ENCODE measurements around the gene DYSF. TPM values are rescaled to one million over a fixed set of nuclear protein-coding genes. Genes with fewer than 3 reads are reported as not detected.

DYSF gene
- polyA plus RNA-seq, 4 donors, result 0.67 to 5.0 (median 3.2) TPM

DNA sequence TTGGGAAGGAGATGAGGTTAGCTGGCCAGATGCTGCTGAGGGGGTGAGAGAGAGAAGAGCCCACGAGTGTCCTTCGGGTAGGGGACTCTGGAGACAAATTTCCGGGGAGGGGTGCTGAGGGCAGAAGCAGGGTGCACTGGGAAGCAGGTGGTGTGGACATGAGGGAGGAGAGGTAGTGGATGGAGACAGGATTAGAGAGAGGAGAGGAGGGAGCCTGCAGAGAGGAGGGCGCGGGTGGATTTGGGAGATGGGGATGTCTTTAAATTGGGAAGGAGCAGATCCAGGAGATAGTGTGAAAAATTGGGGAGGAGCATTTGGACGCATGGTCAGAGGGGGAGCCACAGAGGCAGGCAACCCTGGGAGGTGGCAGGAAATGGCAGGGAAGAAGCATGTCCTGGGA is 154.7 kb downstream of the DYSF start:
- Histone ChIP-seq H3K9me3 (ENCODE audit: control insufficient read depth in 2 of 2, insufficient read depth in 1 of 2, low read depth in 1 of 2, low read length in 1 of 2) (no peaks in the 10 kb centered on the region), H3K4me1 (ENCODE audit: control insufficient read depth in 3 of 3, insufficient read depth in 2 of 3, low read depth in 1 of 3, low read length in 2 of 3) (no peaks in the 10 kb centered on the region), H3K27ac (ENCODE audit: low read depth in 1 of 3, low read length in 2 of 3) (no peak overlapping the region), H3K27me3 (ENCODE audit: control insufficient read depth in 3 of 3, insufficient read depth in 3 of 3, low read length in 3 of 3) (no peaks in the 10 kb centered on the region), H3K4me3 (ENCODE audit: low read depth in 1 of 3, low read length in 3 of 3) (no peak overlapping the region), H3K36me3 (ENCODE audit: control insufficient read depth in 3 of 3, insufficient read depth in 2 of 3, low read depth in 1 of 3, low read length in 3 of 3) (no peaks in the 10 kb centered on the region)
- WGBS, 3 donors, result 64 to 82% (median 75%) methylated on average over 6 of the region's 6 CpGs
- no peak for DNase-seq
- FAIRE-seq, result no peak

DNA sequence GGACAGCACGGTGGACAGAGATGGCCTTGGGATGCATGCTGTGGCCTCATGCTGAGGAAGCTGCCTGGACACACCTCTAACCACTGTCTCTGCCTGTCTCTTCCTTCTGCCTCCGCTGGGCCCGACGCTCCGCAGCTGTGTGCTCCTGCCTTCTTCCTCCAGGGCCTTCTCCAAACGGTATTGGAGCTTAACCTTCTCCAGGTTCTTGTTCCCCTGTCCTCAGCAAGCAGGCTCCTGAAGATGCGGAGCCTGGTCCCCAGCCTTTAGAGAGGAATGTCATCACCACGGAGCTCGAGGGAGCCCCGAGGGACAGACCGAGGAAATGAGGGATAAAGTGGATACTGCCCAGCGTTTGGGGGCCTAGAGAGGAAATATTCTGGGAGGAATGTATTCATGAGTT is 155.1 kb downstream of the DYSF start:
- 67 to 73% (median 73%) methylated on average over 12 of the region's 12 CpGs for WGBS, 3 donors
- DNase-seq, result no peak
- no peak overlapping the region for H3K4me3 ChIP-seq (ENCODE audit: low read depth in 1 of 3, low read length in 3 of 3)
- H3K9me3 ChIP-seq (ENCODE audit: control insufficient read depth in 2 of 2, insufficient read depth in 1 of 2, low read depth in 1 of 2, low read length in 1 of 2), result no peaks in the 10 kb centered on the region
- H3K27ac ChIP-seq (ENCODE audit: low read depth in 1 of 3, low read length in 2 of 3), result no peak overlapping the region
- H3K4me1 ChIP-seq (ENCODE audit: control insufficient read depth in 3 of 3, insufficient read depth in 2 of 3, low read depth in 1 of 3, low read length in 2 of 3), result no peaks in the 10 kb centered on the region
- H3K36me3 ChIP-seq (ENCODE audit: control insufficient read depth in 3 of 3, insufficient read depth in 2 of 3, low read depth in 1 of 3, low read length in 3 of 3), result no peaks in the 10 kb centered on the region
- FAIRE-seq, result no peak
- H3K27me3 ChIP-seq (ENCODE audit: control insufficient read depth in 3 of 3, insufficient read depth in 3 of 3, low read length in 3 of 3), result no peaks in the 10 kb centered on the region

DNA sequence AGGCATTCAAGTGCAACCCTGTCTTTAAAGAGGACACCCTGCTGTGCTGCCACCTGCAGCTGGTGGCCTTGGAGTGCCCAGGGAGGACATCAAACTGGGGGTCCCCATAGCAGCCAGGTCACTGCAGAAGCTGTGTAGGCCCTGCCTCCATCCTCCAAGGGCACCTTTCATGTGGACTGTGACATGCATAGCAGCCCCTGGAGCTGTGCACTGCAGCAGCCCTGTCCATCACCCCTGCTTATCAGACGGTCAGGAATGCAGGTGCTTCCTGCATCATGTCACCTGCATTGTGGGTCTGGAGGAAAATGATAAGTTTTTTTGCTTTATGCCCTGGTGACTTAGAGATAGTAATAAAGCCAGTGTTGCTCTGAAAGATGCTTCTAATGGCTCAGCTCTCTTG is 155.7 kb downstream of the DYSF start:
- no peaks in the 10 kb centered on the region for H3K9me3 ChIP-seq (ENCODE audit: control insufficient read depth in 2 of 2, insufficient read depth in 1 of 2, low read depth in 1 of 2, low read length in 1 of 2)
- no peak overlapping the region for H3K4me3 ChIP-seq (ENCODE audit: low read depth in 1 of 3, low read length in 3 of 3)
- no peaks in the 10 kb centered on the region for H3K36me3 ChIP-seq (ENCODE audit: control insufficient read depth in 3 of 3, insufficient read depth in 2 of 3, low read depth in 1 of 3, low read length in 3 of 3)
- 11 to 31% (median 24%) methylated on average over 1 of the region's 1 CpG for WGBS, 3 donors
- H3K4me1 ChIP-seq (ENCODE audit: control insufficient read depth in 3 of 3, insufficient read depth in 2 of 3, low read depth in 1 of 3, low read length in 2 of 3), result no peaks in the 10 kb centered on the region
- H3K27ac ChIP-seq (ENCODE audit: low read depth in 1 of 3, low read length in 2 of 3), result no peak overlapping the region
- DNase-seq (no peak), FAIRE-seq (no peak)
- no peaks in the 10 kb centered on the region for H3K27me3 ChIP-seq (ENCODE audit: control insufficient read depth in 3 of 3, insufficient read depth in 3 of 3, low read length in 3 of 3)

DNA sequence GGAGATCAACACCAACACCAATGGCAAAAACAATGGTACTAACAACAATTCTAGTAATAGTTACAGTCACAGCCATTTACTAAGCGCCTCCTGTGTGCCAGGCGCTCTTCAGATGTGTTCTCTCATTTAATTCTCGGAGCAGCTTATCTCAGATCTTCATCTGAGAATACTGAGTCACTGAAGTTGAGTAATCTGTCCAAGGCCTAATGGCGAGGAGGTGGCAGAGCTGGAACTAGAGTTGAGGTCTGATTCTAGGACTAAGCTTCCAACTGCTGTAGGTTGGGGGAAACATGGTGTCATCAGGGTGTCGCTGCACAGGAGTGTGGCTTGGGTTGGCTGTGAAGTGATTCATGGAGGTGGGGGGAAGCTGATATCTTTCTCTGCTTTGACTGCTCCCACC is 156.1 kb downstream of the DYSF start:
- Histone ChIP-seq H3K4me1 (ENCODE audit: control insufficient read depth in 3 of 3, insufficient read depth in 2 of 3, low read depth in 1 of 3, low read length in 2 of 3) (peaks cover 0 to under 1% (median 0%) of the 10 kb centered on the region in 3 donors), H3K36me3 (ENCODE audit: control insufficient read depth in 3 of 3, insufficient read depth in 2 of 3, low read depth in 1 of 3, low read length in 3 of 3) (no peaks in the 10 kb centered on the region), H3K27me3 (ENCODE audit: control insufficient read depth in 3 of 3, insufficient read depth in 3 of 3, low read length in 3 of 3) (no peaks in the 10 kb centered on the region), H3K9me3 (ENCODE audit: control insufficient read depth in 2 of 2, insufficient read depth in 1 of 2, low read depth in 1 of 2, low read length in 1 of 2) (no peaks in the 10 kb centered on the region), H3K4me3 (ENCODE audit: low read depth in 1 of 3, low read length in 3 of 3) (no peak overlapping the region), H3K27ac (ENCODE audit: low read depth in 1 of 3, low read length in 2 of 3) (no peak overlapping the region)
- no peak for FAIRE-seq
- no peak for DNase-seq
- WGBS, 3 donors, result 75 to 84% (median 75%) methylated on average over 5 of the region's 5 CpGs

DNA sequence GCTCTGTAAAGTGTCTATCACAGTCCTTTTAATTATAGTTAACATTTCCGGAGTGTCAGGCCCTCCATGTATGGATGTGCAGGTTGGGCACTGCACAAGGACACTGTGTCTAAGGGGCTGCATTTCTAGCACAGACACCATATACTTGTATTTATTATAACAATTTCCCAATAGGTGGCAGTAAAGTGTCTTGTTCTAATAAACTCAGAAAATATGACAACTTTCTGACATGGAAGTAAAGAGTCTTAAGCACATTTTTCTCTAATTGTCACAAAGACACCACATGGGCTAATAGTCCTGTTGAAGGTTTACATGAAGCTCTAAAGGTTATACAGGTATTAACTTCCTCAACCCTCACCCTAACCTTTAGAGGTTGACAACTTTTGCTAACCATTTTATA is 156.6 kb downstream of the DYSF start:
- Histone ChIP-seq H3K27me3 (ENCODE audit: control insufficient read depth in 3 of 3, insufficient read depth in 3 of 3, low read length in 3 of 3) (no peaks in the 10 kb centered on the region), H3K27ac (ENCODE audit: low read depth in 1 of 3, low read length in 2 of 3) (no peak overlapping the region), H3K9me3 (ENCODE audit: control insufficient read depth in 2 of 2, insufficient read depth in 1 of 2, low read depth in 1 of 2, low read length in 1 of 2) (no peaks in the 10 kb centered on the region), H3K4me3 (ENCODE audit: low read depth in 1 of 3, low read length in 3 of 3) (no peak overlapping the region), H3K36me3 (ENCODE audit: control insufficient read depth in 3 of 3, insufficient read depth in 2 of 3, low read depth in 1 of 3, low read length in 3 of 3) (no peaks in the 10 kb centered on the region), H3K4me1 (ENCODE audit: control insufficient read depth in 3 of 3, insufficient read depth in 2 of 3, low read depth in 1 of 3, low read length in 2 of 3) (peaks cover 0 to 4% (median 0%) of the 10 kb centered on the region in 3 donors)
- DNase-seq, result peak; percentile 22 to 23
- no peak for FAIRE-seq
- WGBS, 3 donors, result 50 to 80% (median 64%) methylated on average over 1 of the region's 1 CpG

DNA sequence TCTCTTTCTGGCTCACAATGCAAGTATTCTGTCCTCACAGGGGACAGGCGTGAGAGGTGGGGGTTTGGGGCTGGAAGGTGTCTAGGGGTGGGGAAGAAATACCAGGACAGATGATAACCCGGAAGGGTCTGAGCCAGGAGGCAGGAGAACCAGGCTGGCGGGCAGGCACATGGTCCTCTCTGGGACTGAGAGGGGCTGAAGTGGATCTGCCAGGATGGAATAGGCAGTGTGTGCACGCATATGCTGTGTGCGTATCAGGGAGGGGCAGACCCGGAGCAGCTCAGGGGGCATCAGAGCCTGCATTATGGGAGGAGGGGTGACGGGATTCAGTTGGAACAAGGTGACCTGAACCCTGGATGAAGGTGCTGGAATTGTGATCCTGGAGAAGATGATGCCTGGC is 157.3 kb downstream of the DYSF start:
- no peak overlapping the region for H3K27ac ChIP-seq (ENCODE audit: low read depth in 1 of 3, low read length in 2 of 3)
- no peaks in the 10 kb centered on the region for H3K27me3 ChIP-seq (ENCODE audit: control insufficient read depth in 3 of 3, insufficient read depth in 3 of 3, low read length in 3 of 3)
- H3K4me3 ChIP-seq (ENCODE audit: low read depth in 1 of 3, low read length in 3 of 3), result no peak overlapping the region
- H3K4me1 ChIP-seq (ENCODE audit: control insufficient read depth in 3 of 3, insufficient read depth in 2 of 3, low read depth in 1 of 3, low read length in 2 of 3), result peaks cover 0 to 6% (median 6%) of the 10 kb centered on the region in 3 donors
- DNase-seq (no peak), FAIRE-seq (no peak)
- WGBS, 3 donors, result 82 to 87% (median 84%) methylated on average over 7 of the region's 7 CpGs
- no peaks in the 10 kb centered on the region for H3K9me3 ChIP-seq (ENCODE audit: control insufficient read depth in 2 of 2, insufficient read depth in 1 of 2, low read depth in 1 of 2, low read length in 1 of 2)
- no peaks in the 10 kb centered on the region for H3K36me3 ChIP-seq (ENCODE audit: control insufficient read depth in 3 of 3, insufficient read depth in 2 of 3, low read depth in 1 of 3, low read length in 3 of 3)

DNA sequence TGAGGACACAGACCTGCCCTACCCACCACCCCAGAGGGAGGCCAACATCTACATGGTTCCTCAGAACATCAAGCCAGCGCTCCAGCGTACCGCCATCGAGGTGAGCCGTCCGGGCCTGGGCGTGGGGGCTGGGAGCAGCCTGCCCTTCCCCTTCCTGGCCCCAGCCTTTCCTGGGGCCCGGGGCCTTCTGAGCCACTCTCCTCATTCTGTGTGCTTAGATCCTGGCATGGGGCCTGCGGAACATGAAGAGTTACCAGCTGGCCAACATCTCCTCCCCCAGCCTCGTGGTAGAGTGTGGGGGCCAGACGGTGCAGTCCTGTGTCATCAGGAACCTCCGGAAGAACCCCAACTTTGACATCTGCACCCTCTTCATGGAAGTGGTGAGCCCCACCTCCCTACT is 157.9 kb downstream of the DYSF start:
- H3K4me3 ChIP-seq (ENCODE audit: low read depth in 1 of 3, low read length in 3 of 3), result no peak overlapping the region
- H3K4me1 ChIP-seq (ENCODE audit: control insufficient read depth in 3 of 3, insufficient read depth in 2 of 3, low read depth in 1 of 3, low read length in 2 of 3), result peaks cover 2 to 9% (median 8%) of the 10 kb centered on the region in 3 donors
- no peaks in the 10 kb centered on the region for H3K36me3 ChIP-seq (ENCODE audit: control insufficient read depth in 3 of 3, insufficient read depth in 2 of 3, low read depth in 1 of 3, low read length in 3 of 3)
- FAIRE-seq, result no peak
- no peak for DNase-seq
- no peaks in the 10 kb centered on the region for H3K27me3 ChIP-seq (ENCODE audit: control insufficient read depth in 3 of 3, insufficient read depth in 3 of 3, low read length in 3 of 3)
- WGBS, 3 donors, result 78 to 87% (median 87%) methylated on average over 12 of the region's 12 CpGs
- no peak overlapping the region for H3K27ac ChIP-seq (ENCODE audit: low read depth in 1 of 3, low read length in 2 of 3)
- H3K9me3 ChIP-seq (ENCODE audit: control insufficient read depth in 2 of 2, insufficient read depth in 1 of 2, low read depth in 1 of 2, low read length in 1 of 2), result no peaks in the 10 kb centered on the region

DNA sequence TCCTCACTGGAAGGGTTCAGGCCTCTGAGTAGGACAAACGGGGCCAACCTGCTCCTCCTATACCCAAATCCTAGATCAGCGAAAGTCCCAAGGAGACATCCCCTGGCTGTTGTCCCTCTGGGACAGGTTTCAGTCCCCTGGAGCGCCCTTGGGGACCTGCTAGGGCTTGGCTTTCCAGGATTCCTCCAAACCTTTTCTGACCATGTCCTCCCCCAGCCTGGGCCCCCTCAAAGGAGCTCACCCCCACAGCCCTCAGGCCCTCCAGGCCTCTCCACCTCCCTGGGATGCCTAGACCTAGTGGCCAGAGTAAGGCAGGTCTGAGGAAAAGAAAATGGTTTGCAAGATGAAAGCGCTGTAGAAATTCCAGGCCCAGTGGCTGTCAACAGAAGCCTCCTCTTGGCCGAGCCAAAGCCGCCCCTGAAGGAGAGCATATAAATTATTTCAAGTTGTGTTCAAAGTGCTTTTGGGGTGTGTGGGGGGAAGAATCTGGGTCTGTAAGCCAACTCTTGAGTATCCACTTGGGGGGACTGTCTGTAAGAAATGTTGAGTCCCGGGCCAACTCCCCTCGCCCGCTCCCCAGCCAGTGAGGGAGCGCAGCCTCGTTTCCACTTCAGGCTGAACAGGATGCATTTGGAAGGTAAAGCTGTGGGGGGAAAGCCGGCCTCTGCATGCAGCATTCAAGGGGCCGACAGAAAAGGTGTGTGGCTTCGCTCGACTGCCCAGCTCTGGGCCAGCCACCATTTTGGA is 158.6 kb downstream of the DYSF start:
- 94 to 95% (median 94%) methylated on average over 15 of the region's 15 CpGs for WGBS, 3 donors
- H3K4me3 ChIP-seq (ENCODE audit: low read depth in 1 of 3, low read length in 3 of 3), result no peak overlapping the region
- no peaks in the 10 kb centered on the region for H3K27me3 ChIP-seq (ENCODE audit: control insufficient read depth in 3 of 3, insufficient read depth in 3 of 3, low read length in 3 of 3)
- peaks cover 2 to 9% (median 8%) of the 10 kb centered on the region in 3 donors for H3K4me1 ChIP-seq (ENCODE audit: control insufficient read depth in 3 of 3, insufficient read depth in 2 of 3, low read depth in 1 of 3, low read length in 2 of 3)
- H3K9me3 ChIP-seq (ENCODE audit: control insufficient read depth in 2 of 2, insufficient read depth in 1 of 2, low read depth in 1 of 2, low read length in 1 of 2), result no peaks in the 10 kb centered on the region
- no peak overlapping the region for H3K27ac ChIP-seq (ENCODE audit: low read depth in 1 of 3, low read length in 2 of 3)
- DNase-seq, result no peak
- no peak for FAIRE-seq
- H3K36me3 ChIP-seq (ENCODE audit: control insufficient read depth in 3 of 3, insufficient read depth in 2 of 3, low read depth in 1 of 3, low read length in 3 of 3), result no peaks in the 10 kb centered on the region
